HepG2 (cell line): ENCODE results near the gene GFRAL.

Experiments used
- MAFF ChIP-seq: IDR thresholded peaks from 2 replicates; pipeline ENCODE4 v1.6.1; 2011; ENCODE audit warnings: low read depth, low read length, improper control_type of control experiment
- MAZ ChIP-seq, 2 experiments: sonication (generic) in 1 of 2; formaldehyde crosslinking in 1 of 2; IDR thresholded peaks; 2 replicates each; pipeline versions ENCODE4 v1.5.0 to v1.6.1; 2012 to 2020; ENCODE audit warnings: low read depth in 2 of 2, mild to moderate bottlenecking in 2 of 2, borderline replicate concordance in 1 of 2, improper control_type of control experiment in 1 of 2, low read length in 1 of 2, missing genetic modification reagents in 1 of 2, moderate library complexity in 1 of 2
- POLR2AphosphoS2 ChIP-seq: IDR thresholded peaks from 2 replicates; pipeline ENCODE4 v1.6.1; 2011; ENCODE audit warnings: low read depth, low read length, improper control_type of control experiment
- STAT5B ChIP-seq: sonication (generic); formaldehyde crosslinking; IDR thresholded peaks from 2 replicates; pipeline ENCODE4 v1.4.0; 2020; ENCODE audit warnings: missing genetic modification reagents
- TF ChIP-seq, protein P1 (sequence below): sonication (generic); formaldehyde crosslinking; IDR thresholded peaks from 2 replicates; pipeline ENCODE4 v1.5.0; 2020; ENCODE audit warnings: mild to moderate bottlenecking, missing genetic modification reagents, moderate library complexity

DNA sequence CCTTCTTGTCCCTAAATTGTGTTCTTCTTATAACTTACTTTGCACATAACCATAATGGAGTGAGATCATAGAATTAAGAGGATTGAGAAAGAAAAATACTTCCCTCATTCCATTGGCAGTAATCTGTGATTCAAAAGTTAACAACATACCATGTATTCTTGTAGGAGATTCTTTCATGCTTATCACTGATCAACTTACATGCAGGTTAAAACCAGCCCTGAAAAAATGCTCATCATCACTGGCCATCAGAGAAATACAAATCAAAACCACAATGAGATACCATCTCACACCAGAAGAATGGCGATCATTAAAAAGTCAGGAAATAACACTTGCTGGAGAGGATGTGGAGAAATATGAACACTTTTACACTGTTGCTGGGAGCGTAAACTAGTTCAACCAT is 36.5 kb upstream of the GFRAL start:
- TF ChIP-seq, protein P1, sequence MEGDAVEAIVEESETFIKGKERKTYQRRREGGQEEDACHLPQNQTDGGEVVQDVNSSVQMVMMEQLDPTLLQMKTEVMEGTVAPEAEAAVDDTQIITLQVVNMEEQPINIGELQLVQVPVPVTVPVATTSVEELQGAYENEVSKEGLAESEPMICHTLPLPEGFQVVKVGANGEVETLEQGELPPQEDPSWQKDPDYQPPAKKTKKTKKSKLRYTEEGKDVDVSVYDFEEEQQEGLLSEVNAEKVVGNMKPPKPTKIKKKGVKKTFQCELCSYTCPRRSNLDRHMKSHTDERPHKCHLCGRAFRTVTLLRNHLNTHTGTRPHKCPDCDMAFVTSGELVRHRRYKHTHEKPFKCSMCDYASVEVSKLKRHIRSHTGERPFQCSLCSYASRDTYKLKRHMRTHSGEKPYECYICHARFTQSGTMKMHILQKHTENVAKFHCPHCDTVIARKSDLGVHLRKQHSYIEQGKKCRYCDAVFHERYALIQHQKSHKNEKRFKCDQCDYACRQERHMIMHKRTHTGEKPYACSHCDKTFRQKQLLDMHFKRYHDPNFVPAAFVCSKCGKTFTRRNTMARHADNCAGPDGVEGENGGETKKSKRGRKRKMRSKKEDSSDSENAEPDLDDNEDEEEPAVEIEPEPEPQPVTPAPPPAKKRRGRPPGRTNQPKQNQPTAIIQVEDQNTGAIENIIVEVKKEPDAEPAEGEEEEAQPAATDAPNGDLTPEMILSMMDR (CRISPR knock-in tag), result no peak
- TF ChIP-seq MAZ (IDR thresholded peaks at IDR 0.05; ENCODE audit: borderline replicate concordance, low read depth, low read length), result no peak
- no peak for TF ChIP-seq MAZ (CRISPR knock-in tag; IDR thresholded peaks at IDR 0.05; ENCODE audit: low read depth)
- TF ChIP-seq STAT5B (CRISPR knock-in tag), result no peak
- TF ChIP-seq MAFF, result no peak
- TF ChIP-seq POLR2AphosphoS2, result no peak
